Left ventricle myocardium inferior (tissue), 1 donor: Measurements from ENCODE around the gene SCGB1C2. TPM values are rescaled to one million over a fixed set of nuclear protein-coding genes. Genes with fewer than 3 reads are reported as not detected.

Experiments used
- DNase-seq: peaks from one replicate; pipeline ENCODE4 v3.0.0-alpha.2; 2020
- H3K27ac ChIP-seq: fragments of 200-600 bp; replicated peaks from 2 replicates; pipeline ENCODE4 v1.8.0; 2021
- H3K27me3 ChIP-seq: fragments of 200-600 bp; 2 replicates; pipeline ENCODE4 v1.8.0; 2021; ENCODE audit warnings: low read depth
- H3K36me3 ChIP-seq: fragments of 200-600 bp; 2 replicates; pipeline ENCODE4 v1.8.0; 2021
- H3K4me1 ChIP-seq: fragments of 200-600 bp; 2 replicates; pipeline ENCODE4 v1.8.0; 2021
- H3K4me3 ChIP-seq: fragments of 200-600 bp; 2 replicates; pipeline ENCODE4 v1.8.0; 2021; ENCODE audit warnings: mild to moderate bottlenecking, moderate library complexity
- H3K9me3 ChIP-seq: fragments of 200-600 bp; replicated peaks from 2 replicates; pipeline ENCODE4 v1.8.0; 2021
- CTCF ChIP-seq: fragments of 200-600 bp; IDR thresholded peaks from 2 replicates; pipeline ENCODE4 v1.8.0; 2021; ENCODE audit warnings: antibody characterized with exemption, mild to moderate bottlenecking, borderline replicate concordance
- intact Hi-C: fragments of 100-400 bp; cut with micrococcal nuclease; formaldehyde crosslinking; loops from one replicate; pipeline ENCODE4 v1.11.0; 2022
- total RNA-seq: library from RNA; stranded (reverse); fragmentation: NEBNext Ultra II Directional; extraction: Animal tissue kit (Norgen Biotek cat#: 25700); gene quantifications from one replicate; pipeline ENCODE4 v1.2.1, GENCODE V29; 2021
- donor health status: DM: no; HTN: yes; CAD: no; lungs with severe emphysema.

SCGB1C2 gene
- total RNA-seq, 1 donor from 2014 or later: not detected

GRCh38 chr17:158379-158778 is 21.0 kb downstream of the SCGB1C2 start:
- no peaks in the 10 kb centered on the region for H3K27me3 ChIP-seq
- no peak for DNase-seq
- H3K27ac ChIP-seq: no peak overlapping the region
- no peaks in the 10 kb centered on the region for H3K9me3 ChIP-seq
- TF ChIP-seq CTCF: no peak
- no peaks in the 10 kb centered on the region for H3K4me1 ChIP-seq
- H3K36me3 ChIP-seq: peaks cover 4% of the 10 kb centered on the region
- intact Hi-C loops: no loop called here
- H3K4me3 ChIP-seq: no peak overlapping the region

GRCh38 chr17:159609-160008 is 22.2 kb downstream of the SCGB1C2 start:
- H3K27me3 ChIP-seq: no peaks in the 10 kb centered on the region
- no peak overlapping the region for H3K4me3 ChIP-seq
- no peaks in the 10 kb centered on the region for H3K36me3 ChIP-seq
- peaks cover under 1% of the 10 kb centered on the region for H3K4me1 ChIP-seq
- H3K27ac ChIP-seq: no peak overlapping the region
- H3K9me3 ChIP-seq: no peaks in the 10 kb centered on the region
- TF ChIP-seq CTCF: no peak
- no peak for DNase-seq
- intact Hi-C loops: no loop called here

GRCh38 chr17:160336-160735 is 23.0 kb downstream of the SCGB1C2 start:
- Histone ChIP-seq H3K4me1 (peaks cover 3% of the 10 kb centered on the region), H3K9me3 (no peaks in the 10 kb centered on the region), H3K27me3 (no peaks in the 10 kb centered on the region), H3K36me3 (no peaks in the 10 kb centered on the region), H3K4me3 (no peak overlapping the region), H3K27ac (no peak overlapping the region)
- no peak for DNase-seq
- intact Hi-C loops: no loop called here
- TF ChIP-seq CTCF: no peak

- no peak for DNase-seq
- peaks cover 3% of the 10 kb centered on the region for H3K4me1 ChIP-seq
- no peaks in the 10 kb centered on the region for H3K27me3 ChIP-seq
- H3K9me3 ChIP-seq: no peaks in the 10 kb centered on the region
- intact Hi-C loops: no loop called here
- H3K4me3 ChIP-seq: no peak overlapping the region
- H3K27ac ChIP-seq: no peak overlapping the region
- TF ChIP-seq CTCF: no peak
- no peaks in the 10 kb centered on the region for H3K36me3 ChIP-seq
These were observed 24.1 kb downstream of the SCGB1C2 start for GRCh38 chr17:161481-161880.

- Histone ChIP-seq H3K27ac (no peak overlapping the region), H3K4me1 (peaks cover 3% of the 10 kb centered on the region), H3K36me3 (no peaks in the 10 kb centered on the region), H3K27me3 (no peaks in the 10 kb centered on the region), H3K9me3 (no peaks in the 10 kb centered on the region), H3K4me3 (no peak overlapping the region)
- intact Hi-C loops: no loop called here
- no peak for DNase-seq
- no peak for TF ChIP-seq CTCF
These were observed 25.3 kb downstream of the SCGB1C2 start for GRCh38 chr17:162689-163088.
